Karpas-422 (cell line): Measurements from ENCODE around the gene CAPN8. TPM values are rescaled to one million over a fixed set of nuclear protein-coding genes. Genes with fewer than 3 reads are reported as not detected.
"Not testable (repeated sequence)": the region's sequence is repeated elsewhere in the genome, so short reads cannot be mapped to it uniquely, and the experiment has no call there.

ENCODE experiments used
- DNase-seq: peaks from one replicate; pipeline ENCODE4 v3.0.0-alpha.2; 2015
- H2AFZ ChIP-seq: fragments of 200-600 bp; sonication (generic); 2 replicates; pipeline ENCODE4 v1.6.1; 2014; ENCODE audit warnings: antibody characterized with exemption, low read length, mixed read lengths
- H3K27ac ChIP-seq: fragments of 200-600 bp; sonication (generic); 2 replicates; pipeline ENCODE4 v1.5.1; 2014; ENCODE audit warnings: mild to moderate bottlenecking, low read length, moderate library complexity
- H3K27me3 ChIP-seq: fragments of 200-600 bp; sonication (generic); 2 replicates; pipeline ENCODE4 v1.6.1; 2014; ENCODE audit warnings: low read length, mixed read lengths
- H3K36me3 ChIP-seq: fragments of 200-600 bp; sonication (generic); 2 replicates; pipeline ENCODE4 v1.6.1; 2014; ENCODE audit warnings: low read length, mixed read lengths; ENCODE audit not compliant: insufficient read depth
- H3K4me1 ChIP-seq: fragments of 200-600 bp; sonication (generic); 2 replicates; pipeline ENCODE4 v1.6.1; 2014; ENCODE audit warnings: mild to moderate bottlenecking, low read length, mixed read lengths
- H3K4me2 ChIP-seq: fragments of 200-600 bp; sonication (generic); 2 replicates; pipeline ENCODE4 v1.6.1; 2014; ENCODE audit warnings: low read length, low read depth, mild to moderate bottlenecking; ENCODE audit not compliant: poor library complexity, severe bottlenecking
- H3K4me3 ChIP-seq: fragments of 200-600 bp; sonication (generic); 2 replicates; pipeline ENCODE4 v1.5.1; 2014; ENCODE audit warnings: mild to moderate bottlenecking, antibody characterized with exemption, low read length, mixed read lengths
- H3K79me2 ChIP-seq: fragments of 200-600 bp; sonication (generic); 2 replicates; pipeline ENCODE4 v1.6.1; 2014; ENCODE audit warnings: mild to moderate bottlenecking, low read length, mixed read lengths
- H3K9ac ChIP-seq: fragments of 200-600 bp; sonication (generic); 2 replicates; pipeline ENCODE4 v1.6.0; 2014; ENCODE audit warnings: low read length
- H3K9me2 ChIP-seq: fragments of 200-600 bp; sonication (generic), shearing (Covaris generic); replicated peaks from 2 replicates; pipeline ENCODE4 v1.6.0; 2014; ENCODE audit warnings: mild to moderate bottlenecking, low read length, moderate library complexity; ENCODE audit not compliant: insufficient read depth
- H3K9me3 ChIP-seq: fragments of 300-700, 200-600 bp; sonication (generic); 2 replicates; pipeline ENCODE4 v1.6.1; 2014; ENCODE audit warnings: low read length, mixed read lengths
- H4K20me1 ChIP-seq: fragments of 200-600 bp; sonication (generic); 2 replicates; pipeline ENCODE4 v1.6.1; 2014; ENCODE audit warnings: mild to moderate bottlenecking, antibody characterized with exemption, low read length, low read depth; ENCODE audit not compliant: insufficient read depth
- total RNA-seq: library from RNA; depleted of rRNA; stranded (reverse); fragments of >200 nt; shearing (Covaris generic); gene quantifications from 2 replicates; pipeline ENCODE4 v1.2.3, GENCODE V29; 2014; ENCODE audit warnings: low replicate concordance

The CAPN8 gene
- total RNA-seq, 1 experiment from 2014 or later = not detected

GRCh38 chr1:223531742-223532341 lies 133.7 kb downstream of the CAPN8 start:
- Histone ChIP-seq H3K27me3 (no peaks in the 10 kb centered on the region), H3K9ac (no peak overlapping the region), H3K4me1 (no peaks in the 10 kb centered on the region), H3K9me3 (no peaks in the 10 kb centered on the region), H2AFZ (no peak overlapping the region), H3K4me2 (no peak overlapping the region), H4K20me1 (no peaks in the 10 kb centered on the region), H3K36me3 (no peaks in the 10 kb centered on the region), H3K79me2 (no peaks in the 10 kb centered on the region), H3K4me3 (no peak overlapping the region), H3K27ac (no peak overlapping the region), H3K9me2 (no peaks in the 10 kb centered on the region)
- DNase-seq = peak; percentile 84

- Histone ChIP-seq H4K20me1 (no peaks in the 10 kb centered on the region), H3K4me3 (no peak overlapping the region), H3K9me3 (no peaks in the 10 kb centered on the region), H3K9me2 (no peaks in the 10 kb centered on the region), H3K4me1 (no peaks in the 10 kb centered on the region), H3K4me2 (no peak overlapping the region), H3K27ac (no peak overlapping the region), H3K27me3 (0 out of 2 replicates have a peak, but pooled peaks cover 2% of the 10 kb centered on the region), H3K36me3 (no peaks in the 10 kb centered on the region), H3K9ac (no peak overlapping the region), H3K79me2 (no peaks in the 10 kb centered on the region), H2AFZ (no peak overlapping the region)
- no peak for DNase-seq
Measured at GRCh38 chr1:223525957-223526356, 139.5 kb downstream of the CAPN8 start.

GRCh38 chr1:223525546-223525945 lies 140.0 kb downstream of the CAPN8 start:
- no peak overlapping the region for H3K4me3 ChIP-seq
- H2AFZ ChIP-seq = no peak overlapping the region
- no peaks in the 10 kb centered on the region for H3K4me1 ChIP-seq
- H3K4me2 ChIP-seq = no peak overlapping the region
- H3K9me3 ChIP-seq = no peaks in the 10 kb centered on the region
- H3K79me2 ChIP-seq = no peaks in the 10 kb centered on the region
- H3K36me3 ChIP-seq = no peaks in the 10 kb centered on the region
- H3K27ac ChIP-seq = no peak overlapping the region
- no peaks in the 10 kb centered on the region for H4K20me1 ChIP-seq
- no peaks in the 10 kb centered on the region for H3K9me2 ChIP-seq
- H3K27me3 ChIP-seq = 0 out of 2 replicates have a peak, but pooled peaks cover 2% of the 10 kb centered on the region
- no peak for DNase-seq
- H3K9ac ChIP-seq = no peak overlapping the region

- H3K9me3 ChIP-seq = no peaks in the 10 kb centered on the region
- 0 out of 2 replicates have a peak, but pooled peaks cover 2% of the 10 kb centered on the region for H3K27me3 ChIP-seq
- H3K36me3 ChIP-seq = no peaks in the 10 kb centered on the region
- H2AFZ ChIP-seq = no peak overlapping the region
- H3K4me2 ChIP-seq = no peak overlapping the region
- no peaks in the 10 kb centered on the region for H3K4me1 ChIP-seq
- H4K20me1 ChIP-seq = no peaks in the 10 kb centered on the region
- no peak overlapping the region for H3K27ac ChIP-seq
- no peak overlapping the region for H3K4me3 ChIP-seq
- H3K9ac ChIP-seq = no peak overlapping the region
- no peaks in the 10 kb centered on the region for H3K79me2 ChIP-seq
- no peaks in the 10 kb centered on the region for H3K9me2 ChIP-seq
- no peak for DNase-seq
Measured at GRCh38 chr1:223524930-223525451, 140.5 kb downstream of the CAPN8 start.

GRCh38 chr1:223521150-223521549 lies 144.4 kb downstream of the CAPN8 start:
- Histone ChIP-seq H3K79me2 (no peaks in the 10 kb centered on the region), H3K4me3 (no peak overlapping the region), H3K27me3 (0 out of 2 replicates have a peak, but pooled peaks cover 2% of the 10 kb centered on the region), H3K4me1 (no peaks in the 10 kb centered on the region), H3K36me3 (no peaks in the 10 kb centered on the region), H3K4me2 (no peak overlapping the region), H3K9me2 (no peaks in the 10 kb centered on the region), H3K9ac (no peak overlapping the region), H4K20me1 (no peaks in the 10 kb centered on the region), H3K27ac (no peak overlapping the region), H2AFZ (no peak overlapping the region), H3K9me3 (no peaks in the 10 kb centered on the region)
- DNase-seq = no peak

- Histone ChIP-seq H3K36me3 (no peaks in the 10 kb centered on the region), H3K79me2 (no peaks in the 10 kb centered on the region), H3K9ac (no peak overlapping the region), H3K4me2 (no peak overlapping the region), H3K4me3 (no peak overlapping the region), H3K4me1 (no peaks in the 10 kb centered on the region), H3K9me2 (no peaks in the 10 kb centered on the region), H2AFZ (no peak overlapping the region), H4K20me1 (no peaks in the 10 kb centered on the region), H3K27ac (no peak overlapping the region), H3K9me3 (no peaks in the 10 kb centered on the region), H3K27me3 (0 out of 2 replicates have a peak, but pooled peaks cover 3% of the 10 kb centered on the region)
- no peak for DNase-seq
Measured at GRCh38 chr1:223520200-223520599, 145.3 kb downstream of the CAPN8 start.

GRCh38 chr1:223519116-223519515 lies 146.4 kb downstream of the CAPN8 start:
- Histone ChIP-seq H3K36me3 (no peaks in the 10 kb centered on the region), H3K27me3 (0 out of 2 replicates have a peak, but pooled peaks cover 3% of the 10 kb centered on the region)
- DNase-seq = no peak

GRCh38 chr1:223518553-223518952 lies 146.9 kb downstream of the CAPN8 start:
- H3K9me3 ChIP-seq, H4K20me1 ChIP-seq, H3K4me2 ChIP-seq, H3K36me3 ChIP-seq, H3K4me3 ChIP-seq, H3K79me2 ChIP-seq, H3K27me3 ChIP-seq, H3K9ac ChIP-seq, DNase-seq, H3K4me1 ChIP-seq, H2AFZ ChIP-seq, H3K9me2 ChIP-seq, H3K27ac ChIP-seq: not testable (repeated sequence)

More at GRCh38 chr1:223519116-223519515, 146.4 kb downstream of the CAPN8 start:
- H4K20me1 ChIP-seq = no peaks in the 10 kb centered on the region
- no peak overlapping the region for H3K27ac ChIP-seq
- H2AFZ ChIP-seq = no peak overlapping the region
- no peak overlapping the region for H3K4me3 ChIP-seq
- H3K79me2 ChIP-seq = no peaks in the 10 kb centered on the region
- no peaks in the 10 kb centered on the region for H3K9me3 ChIP-seq
- no peaks in the 10 kb centered on the region for H3K9me2 ChIP-seq
- H3K4me2 ChIP-seq = no peak overlapping the region
- H3K9ac ChIP-seq = no peak overlapping the region
- 0 out of 2 replicates have a peak, but pooled peaks cover 3% of the 10 kb centered on the region for H3K4me1 ChIP-seq
